ENCODE measurements around the gene CEPT1. TPM values are rescaled to one million over a fixed set of nuclear protein-coding genes. Genes with fewer than 3 reads are reported as not detected.
A peak's percentile ranks its signal among the peaks of the same experiment; 100 is the strongest.

Gene CEPT1
- polyA plus RNA-seq, 1 donor from 2014 or later, result 49.1 TPM

- no peak overlapping the region for H3K27ac ChIP-seq (ENCODE audit: low read length)
- TF ChIP-seq POLR2AphosphoS5 (IDR thresholded peaks at IDR 0.05) (no peak), CTCF (IDR thresholded peaks at IDR 0.05; ENCODE audit: poor library complexity, severe bottlenecking) (peak; percentile 4), EZH2 (IDR thresholded peaks at IDR 0.05; ENCODE audit: borderline replicate concordance, insufficient read depth, low read length, poor library complexity, severe bottlenecking) (no peak), SMC3 (conservative IDR thresholded peaks at IDR 0.05; ENCODE audit: poor library complexity) (peak; percentile 7)
- H3K4me2 ChIP-seq (ENCODE audit: low read length), result no peak overlapping the region
- H2AFZ ChIP-seq (ENCODE audit: low read depth, low read length), result no peak overlapping the region
- no peaks in the 10 kb centered on the region for H3K9me2 ChIP-seq (ENCODE audit: insufficient read depth, low read length)
- no peaks in the 10 kb centered on the region for H4K20me1 ChIP-seq (ENCODE audit: insufficient read depth)
- no peak overlapping the region for H3K4me3 ChIP-seq (ENCODE audit: low read length)
- H3K36me3 ChIP-seq (ENCODE audit: insufficient read depth, low read length), result no peaks in the 10 kb centered on the region
- H3K27me3 ChIP-seq (ENCODE audit: insufficient read depth, low read depth, low read length), result no peaks in the 10 kb centered on the region
- no peaks in the 10 kb centered on the region for H3F3A ChIP-seq (ENCODE audit: insufficient read depth, low read length, poor library complexity, severe bottlenecking)
- no peak overlapping the region for H3K9ac ChIP-seq (ENCODE audit: low read length)
- no peaks in the 10 kb centered on the region for H3K9me3 ChIP-seq (ENCODE audit: low read length)
- H3K79me2 ChIP-seq (replicated peaks; ENCODE audit: insufficient read depth, low read length), result no peaks in the 10 kb centered on the region
Observed at GRCh38 chr1:111223126-111223685, 83.2 kb downstream of the CEPT1 start.

- Histone ChIP-seq H3K27ac (ENCODE audit: low read length) (no peak overlapping the region), H3K4me2 (ENCODE audit: low read length) (no peak overlapping the region), H4K20me1 (ENCODE audit: insufficient read depth) (no peaks in the 10 kb centered on the region), H3F3A (ENCODE audit: insufficient read depth, low read length, poor library complexity, severe bottlenecking) (no peaks in the 10 kb centered on the region), H3K9ac (ENCODE audit: low read length) (no peak overlapping the region), H3K9me2 (ENCODE audit: insufficient read depth, low read length) (no peaks in the 10 kb centered on the region), H2AFZ (ENCODE audit: low read depth, low read length) (no peak overlapping the region), H3K4me3 (ENCODE audit: low read length) (no peak overlapping the region), H3K27me3 (ENCODE audit: insufficient read depth, low read depth, low read length) (no peaks in the 10 kb centered on the region), H3K36me3 (ENCODE audit: insufficient read depth, low read length) (no peaks in the 10 kb centered on the region), H3K79me2 (replicated peaks; ENCODE audit: insufficient read depth, low read length) (no peaks in the 10 kb centered on the region), H3K9me3 (ENCODE audit: low read length) (no peaks in the 10 kb centered on the region)
- TF ChIP-seq MXI1 (conservative IDR thresholded peaks at IDR 0.05; ENCODE audit: poor library complexity, severe bottlenecking), result no peak
- no peak for TF ChIP-seq RAD21 (conservative IDR thresholded peaks at IDR 0.05)
- TF ChIP-seq SMC3 (conservative IDR thresholded peaks at IDR 0.05; ENCODE audit: poor library complexity), result no peak
- no peak for TF ChIP-seq POLR2AphosphoS5 (IDR thresholded peaks at IDR 0.05)
- TF ChIP-seq CTCF (IDR thresholded peaks at IDR 0.05; ENCODE audit: poor library complexity, severe bottlenecking), result no peak
- TF ChIP-seq, protein P1, sequence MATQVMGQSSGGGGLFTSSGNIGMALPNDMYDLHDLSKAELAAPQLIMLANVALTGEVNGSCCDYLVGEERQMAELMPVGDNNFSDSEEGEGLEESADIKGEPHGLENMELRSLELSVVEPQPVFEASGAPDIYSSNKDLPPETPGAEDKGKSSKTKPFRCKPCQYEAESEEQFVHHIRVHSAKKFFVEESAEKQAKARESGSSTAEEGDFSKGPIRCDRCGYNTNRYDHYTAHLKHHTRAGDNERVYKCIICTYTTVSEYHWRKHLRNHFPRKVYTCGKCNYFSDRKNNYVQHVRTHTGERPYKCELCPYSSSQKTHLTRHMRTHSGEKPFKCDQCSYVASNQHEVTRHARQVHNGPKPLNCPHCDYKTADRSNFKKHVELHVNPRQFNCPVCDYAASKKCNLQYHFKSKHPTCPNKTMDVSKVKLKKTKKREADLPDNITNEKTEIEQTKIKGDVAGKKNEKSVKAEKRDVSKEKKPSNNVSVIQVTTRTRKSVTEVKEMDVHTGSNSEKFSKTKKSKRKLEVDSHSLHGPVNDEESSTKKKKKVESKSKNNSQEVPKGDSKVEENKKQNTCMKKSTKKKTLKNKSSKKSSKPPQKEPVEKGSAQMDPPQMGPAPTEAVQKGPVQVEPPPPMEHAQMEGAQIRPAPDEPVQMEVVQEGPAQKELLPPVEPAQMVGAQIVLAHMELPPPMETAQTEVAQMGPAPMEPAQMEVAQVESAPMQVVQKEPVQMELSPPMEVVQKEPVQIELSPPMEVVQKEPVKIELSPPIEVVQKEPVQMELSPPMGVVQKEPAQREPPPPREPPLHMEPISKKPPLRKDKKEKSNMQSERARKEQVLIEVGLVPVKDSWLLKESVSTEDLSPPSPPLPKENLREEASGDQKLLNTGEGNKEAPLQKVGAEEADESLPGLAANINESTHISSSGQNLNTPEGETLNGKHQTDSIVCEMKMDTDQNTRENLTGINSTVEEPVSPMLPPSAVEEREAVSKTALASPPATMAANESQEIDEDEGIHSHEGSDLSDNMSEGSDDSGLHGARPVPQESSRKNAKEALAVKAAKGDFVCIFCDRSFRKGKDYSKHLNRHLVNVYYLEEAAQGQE (IDR thresholded peaks at IDR 0.05; ENCODE audit: borderline replicate concordance), result no peak
- no peak for TF ChIP-seq EZH2 (IDR thresholded peaks at IDR 0.05; ENCODE audit: borderline replicate concordance, insufficient read depth, low read length, poor library complexity, severe bottlenecking)
- TF ChIP-seq EP300 (conservative IDR thresholded peaks at IDR 0.05; ENCODE audit: poor library complexity, severe bottlenecking), result no peak
- no peak for TF ChIP-seq TAF1 (IDR thresholded peaks at IDR 0.05; ENCODE audit: low read depth)
Observed at GRCh38 chr1:111225091-111225490, 85.1 kb downstream of the CEPT1 start.
